GM12875 (cell line): Measurements from ENCODE around the gene RIC8A.
A peak's percentile ranks its signal among the peaks of the same experiment; 100 is the strongest.
"Not testable (repeated sequence)": the region's sequence is repeated elsewhere in the genome, so short reads cannot be mapped to it uniquely, and the experiment has no call there.

Experiments used
- H3K4me3 ChIP-seq: one replicate; pipeline ENCODE4 v1.5.1; 2011; ENCODE audit warnings: low read depth, low read length, control low read depth
- CTCF ChIP-seq: IDR thresholded peaks from 2 replicates; pipeline ENCODE4 v1.5.1; 2011; ENCODE audit warnings: low read depth, mild to moderate bottlenecking, control low read depth, inconsistent platforms, low read length, moderate library complexity, borderline replicate concordance; ENCODE audit not compliant: insufficient read depth

RIC8A gene

GRCh38 chr11:207208-207862, at the start of gene RIC8A, which contains the start of gene BET1L:
Gene RIC8A, plus strand, starts transcription at chr11:207708. Its CDS starts 1,147 bp downstream, at chr11:208855.
Gene BET1L, minus strand, starts transcription at chr11:207399. Its CDS starts 78 bp downstream, at chr11:207321.
- no peak for TF ChIP-seq CTCF
- H3K4me3 ChIP-seq, result peak within 1 kb of the TSS; percentile 98

GRCh38 chr11:180242-180641, 27.3 kb upstream of the RIC8A start:
- H3K4me3 ChIP-seq, result not testable (repeated sequence)

- H3K4me3 ChIP-seq, result not testable (repeated sequence)
These were observed 18.2 kb upstream of the RIC8A start for GRCh38 chr11:189200-189783.

- H3K4me3 ChIP-seq, result not testable (repeated sequence)
These were observed 17.6 kb upstream of the RIC8A start for GRCh38 chr11:189843-190311.

GRCh38 chr11:190546-190945, 17.0 kb upstream of the RIC8A start:
- H3K4me3 ChIP-seq, result not testable (repeated sequence)

GRCh38 chr11:191490-192478, 15.7 kb upstream of the RIC8A start:
- peak; percentile 20; the same call in 1 of the 2 replicates for TF ChIP-seq CTCF
- H3K4me3 ChIP-seq, result not testable (repeated sequence)

GRCh38 chr11:192674-193128, 14.8 kb upstream of the RIC8A start, which contains the start of gene SCGB1C1:
Gene SCGB1C1, plus strand, starts transcription at chr11:193078. Its CDS starts 22 bp downstream, at chr11:193100.
- H3K4me3 ChIP-seq, result not testable (repeated sequence)

GRCh38 chr11:193481-193880, 14.0 kb upstream of the RIC8A start:
- H3K4me3 ChIP-seq, result not testable (repeated sequence)

- no peak overlapping the region for H3K4me3 ChIP-seq
- no peak for TF ChIP-seq CTCF
These were observed 10.4 kb upstream of the RIC8A start for GRCh38 chr11:196786-197731.
